H1 (cell line): Measurements from ENCODE around the gene TC2N. TPM values are rescaled to one million over a fixed set of nuclear protein-coding genes. Genes with fewer than 3 reads are reported as not detected.

ENCODE experiments used
- CTCF ChIA-PET: fragments of 300-600 bp; sonication (Branson Sonifier 250); formaldehyde crosslinking; loops from one replicate; lab custom pipeline; 2021; ENCODE audit not compliant: partially characterized antibody; lab: Charles Lee
- POLR2A ChIA-PET: fragments of 300-600 bp; sonication (Branson Sonifier 250); formaldehyde crosslinking; loops from one replicate; lab custom pipeline; 2021; ENCODE audit warnings: inconsistent platforms; ENCODE audit not compliant: partially characterized antibody; lab: Charles Lee
- DNase-seq, 2 experiments: peaks; one replicate each; pipeline versions ENCODE4 v3.0.0 to v3.0.0-alpha.2; 2010 to 2022; ENCODE audit warnings: low spot score in 2 of 2, low read depth in 1 of 2, mixed read lengths in 1 of 2
- FAIRE-seq: peaks from 2 replicates; lab custom pipeline; 2011; peaks lifted over from hg19 to GRCh38; lab: Jason Lieb, UNC
- H2AFZ ChIP-seq: 2 replicates; pipeline ENCODE4 v1.8.1; 2012; ENCODE audit warnings: low read length, inconsistent platforms
- H2AK5ac ChIP-seq: 2 replicates; pipeline ENCODE4 v1.6.1; 2013; ENCODE audit warnings: low read depth, low read length
- H2BK120ac ChIP-seq: replicated peaks from 2 replicates; pipeline ENCODE3; 2013; ENCODE audit warnings: low read depth, low read length, inconsistent platforms
- H2BK12ac ChIP-seq: 2 replicates; pipeline ENCODE4 v1.6.1; 2013; ENCODE audit warnings: low read depth, low read length
- H2BK15ac ChIP-seq: 2 replicates; pipeline ENCODE4 v1.6.1; 2013; ENCODE audit warnings: low read length
- H2BK20ac ChIP-seq: 2 replicates; pipeline ENCODE4 v1.6.1; 2013; ENCODE audit warnings: low read length
- H2BK5ac ChIP-seq: 2 replicates; pipeline ENCODE4 v1.6.1; 2013; ENCODE audit warnings: low read depth, low read length
- H3K14ac ChIP-seq: 2 replicates; pipeline ENCODE4 v1.6.1; 2013; ENCODE audit warnings: inconsistent platforms; ENCODE audit not compliant: insufficient read length
- H3K18ac ChIP-seq: 2 replicates; pipeline ENCODE4 v1.6.1; 2013; ENCODE audit warnings: low read length; ENCODE audit errors: extremely low read depth
- H3K23ac ChIP-seq: 2 replicates; pipeline ENCODE4 v1.6.1; 2013; ENCODE audit warnings: inconsistent platforms; ENCODE audit not compliant: insufficient read length
- H3K23me2 ChIP-seq: 2 replicates; pipeline ENCODE4 v1.6.1; 2013; ENCODE audit warnings: low read depth, low read length
- H3K27ac ChIP-seq: 2 replicates; pipeline ENCODE4 v1.6.1; 2011; ENCODE audit warnings: low read depth, low read length, inconsistent platforms
- H3K27me3 ChIP-seq, 4 experiments: replicated peaks in 1 of 4; 1 replicate in 1 of 4; 2 replicates in 3 of 4; pipeline versions ENCODE4 v1.6.1 to v1.8.1; 2011 to 2013; ENCODE audit warnings: low read length in 3 of 4, mild to moderate bottlenecking in 3 of 4, inconsistent platforms in 2 of 4, mixed read lengths in 2 of 4, moderate library complexity in 1 of 4; ENCODE audit not compliant: control insufficient read depth in 3 of 4, insufficient read depth in 3 of 4; ENCODE audit errors: extremely low read depth in 1 of 4
- H3K36me3 ChIP-seq, 4 experiments: 2 replicates each; pipeline versions ENCODE4 v1.6.1 to v1.8.1; 2011 to 2013; ENCODE audit warnings: mild to moderate bottlenecking in 4 of 4, low read length in 3 of 4, moderate library complexity in 2 of 4, control low read depth in 1 of 4, inconsistent platforms in 1 of 4; ENCODE audit not compliant: insufficient read depth in 4 of 4, control insufficient read depth in 2 of 4
- H3K4ac ChIP-seq: replicated peaks from 2 replicates; pipeline ENCODE3; 2013; ENCODE audit warnings: low read length, low read depth, mixed read lengths, inconsistent platforms; ENCODE audit not compliant: insufficient read length
- H3K4me1 ChIP-seq, 4 experiments: replicated peaks in 1 of 4; 1 replicate in 1 of 4; 2 replicates in 3 of 4; pipeline versions ENCODE4 v1.6.1 to v1.8.1; 2011 to 2013; ENCODE audit warnings: low read length in 3 of 4, inconsistent platforms in 2 of 4, mixed read lengths in 1 of 4; ENCODE audit not compliant: insufficient read depth in 4 of 4, control insufficient read depth in 3 of 4
- H3K4me2 ChIP-seq, 2 experiments: 2 replicates each; pipeline versions ENCODE4 v1.6.1 to v1.8.1; 2011 to 2013; ENCODE audit warnings: low read depth in 2 of 2, low read length in 2 of 2, control low read depth in 1 of 2, inconsistent platforms in 1 of 2, mild to moderate bottlenecking in 1 of 2; ENCODE audit not compliant: insufficient read depth in 1 of 2
- H3K4me3 ChIP-seq, 4 experiments: fragments of 200-600, 300-600 bp in 1 of 4; sonication (generic), shearing (Covaris generic), sonication (Bioruptor Twin) in 1 of 4; 2 replicates each; pipeline versions ENCODE4 v1.5.1 to v1.8.1; 2011 to 2016; ENCODE audit warnings: low read length in 4 of 4, low read depth in 3 of 4, control low read depth in 2 of 4, inconsistent platforms in 2 of 4, mild to moderate bottlenecking in 2 of 4, mixed read lengths in 1 of 4, moderate library complexity in 1 of 4; ENCODE audit not compliant: insufficient read depth in 2 of 4; ENCODE audit errors: extremely low read depth in 1 of 4
- H3K56ac ChIP-seq: replicated peaks from 2 replicates; pipeline ENCODE3; 2013; ENCODE audit warnings: low read depth, mild to moderate bottlenecking, mixed read lengths, low read length, inconsistent platforms; ENCODE audit not compliant: insufficient read length
- H3K79me1 ChIP-seq: 2 replicates; pipeline ENCODE4 v1.6.1; 2013; ENCODE audit warnings: low read depth, low read length, control low read depth
- H3K79me2 ChIP-seq, 2 experiments: 2 replicates each; pipeline versions ENCODE4 v1.6.1 to v1.8.1; 2012 to 2013; ENCODE audit warnings: low read length in 2 of 2, mild to moderate bottlenecking in 2 of 2, inconsistent platforms in 1 of 2; ENCODE audit not compliant: insufficient read depth in 2 of 2, control insufficient read depth in 1 of 2
- H3K9ac ChIP-seq, 4 experiments: replicated peaks in 1 of 4; 1 replicate in 1 of 4; 2 replicates in 3 of 4; pipeline versions ENCODE4 v1.6.1 to v1.8.1; 2011 to 2013; ENCODE audit warnings: low read depth in 3 of 4, low read length in 3 of 4, control low read depth in 2 of 4, mild to moderate bottlenecking in 2 of 4, moderate library complexity in 2 of 4, inconsistent platforms in 1 of 4; ENCODE audit errors: extremely low read depth in 1 of 4
- H3K9me3 ChIP-seq, 2 experiments: 2 replicates each; pipeline versions ENCODE4 v1.6.1 to v1.8.1; 2012 to 2013; ENCODE audit warnings: mild to moderate bottlenecking in 2 of 2, moderate library complexity in 2 of 2, control low read depth in 1 of 2, inconsistent platforms in 1 of 2, low read depth in 1 of 2, low read length in 1 of 2, mixed read lengths in 1 of 2; ENCODE audit not compliant: insufficient read depth in 2 of 2
- H4K20me1 ChIP-seq, 2 experiments: replicated peaks in 1 of 2; 2 replicates each; pipeline versions ENCODE3 to v1.8.1; 2011 to 2013; ENCODE audit warnings: inconsistent platforms in 2 of 2, low read length in 2 of 2, mild to moderate bottlenecking in 1 of 2; ENCODE audit not compliant: insufficient read depth in 2 of 2, control insufficient read depth in 1 of 2
- H4K5ac ChIP-seq: 2 replicates; pipeline ENCODE4 v1.6.1; 2013; ENCODE audit warnings: low read length, low read depth, mixed read lengths, inconsistent platforms; ENCODE audit not compliant: insufficient read length
- H4K8ac ChIP-seq: 2 replicates; pipeline ENCODE4 v1.8.0; 2013; ENCODE audit warnings: mild to moderate bottlenecking, moderate library complexity, low read length, inconsistent platforms; ENCODE audit not compliant: insufficient read depth; ENCODE audit errors: extremely low read depth
- H4K91ac ChIP-seq: replicated peaks from 2 replicates; pipeline ENCODE3; 2013; ENCODE audit warnings: low read length, mixed read lengths, inconsistent platforms; ENCODE audit not compliant: insufficient read length
- CREB1 ChIP-seq: IDR thresholded peaks from 2 replicates; pipeline ENCODE4 v1.6.1; 2012; ENCODE audit warnings: inconsistent platforms
- GABPA ChIP-seq: IDR thresholded peaks from 2 replicates; pipeline ENCODE4 v1.6.1; 2011; ENCODE audit warnings: mild to moderate bottlenecking, low read length, moderate library complexity, borderline replicate concordance; ENCODE audit not compliant: insufficient read depth
- SIN3A ChIP-seq, 2 experiments: IDR thresholded peaks in 1 of 2; conservative IDR thresholded peaks in 1 of 2; 2 replicates each; pipeline ENCODE4 v1.6.1; 2011 to 2012; ENCODE audit warnings: low read length in 2 of 2, improper control_type of control experiment in 1 of 2, low read depth in 1 of 2, mild to moderate bottlenecking in 1 of 2
- polyA plus RNA-seq, 7 experiments: library from polyadenylated mRNA; depleted of rRNA in 3 of 7; stranded (reverse) in 5 of 7; unstranded in 2 of 7; fragments of >200 nt in 5 of 7; fragments of 200-250 nt in 2 of 7; gene quantifications; 1 replicate in 5 of 7; 2 replicates in 1 of 7; 4 replicates in 1 of 7; pipeline versions ENCODE4 v1.2.1 to v1.2.3, GENCODE V29; 2011 to 2013; ENCODE audit warnings: missing spikeins in 2 of 7, mixed read lengths in 2 of 7
- total RNA-seq: library from RNA; stranded (reverse); fragmentation: NEBNext Ultra II Directional; extraction: Animal tissue kit (Norgen Biotek cat#: 25700); gene quantifications from 2 replicates; pipeline ENCODE4 v1.2.1, GENCODE V29; 2021
- TF ChIP-seq, protein P1 (sequence below): IDR thresholded peaks from 2 replicates; pipeline ENCODE4 v1.6.1; 2011; ENCODE audit warnings: low read depth, mild to moderate bottlenecking, low read length; ENCODE audit not compliant: insufficient read depth

The TC2N gene
- total and polyA plus RNA-seq, 2 of the 8 experiments (the other 6 are each of a cell fraction or from before 2014, with no cell fraction given): 9.7 to 36.2 TPM

DNA sequence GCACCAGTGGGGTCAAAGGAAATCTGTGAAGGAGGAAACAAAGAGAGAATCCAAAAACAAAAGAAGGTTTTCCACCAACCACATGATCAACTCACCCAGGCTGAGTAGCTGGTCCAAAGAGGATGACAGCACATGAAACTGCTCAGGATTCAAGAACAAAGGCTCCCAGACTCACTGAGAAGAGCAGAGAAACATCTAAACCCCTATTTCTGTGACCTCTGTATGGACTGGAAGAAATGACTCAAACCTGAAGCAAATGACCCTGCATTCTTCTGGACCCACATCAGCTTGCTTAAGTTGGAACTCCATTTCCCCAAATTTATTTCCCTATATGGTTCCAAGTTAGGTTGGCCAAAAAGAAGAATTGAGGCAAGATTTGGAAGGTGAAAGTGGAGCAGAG, 26.3 kb downstream of the TC2N start:
- H3K79me1 ChIP-seq: no peaks in the 10 kb centered on the region
- no peak overlapping the region for H3K9ac ChIP-seq
- H4K91ac ChIP-seq: no peak overlapping the region
- no peak overlapping the region for H4K8ac ChIP-seq
- H2AFZ ChIP-seq: no peak overlapping the region
- H3K4me2 ChIP-seq: no peak overlapping the region
- CTCF ChIA-PET: interaction anchor here (0.5 to 2.3 kb wide), 4 partner anchors 10 to 129 kb away, joined by 4 to 7 read pairs (median 6); no protein-coding TSS in a partner anchor
- H3K18ac ChIP-seq: no peak overlapping the region
- H2BK12ac ChIP-seq: no peak overlapping the region
- no peak overlapping the region for H2BK5ac ChIP-seq
- no peak overlapping the region for H3K4ac ChIP-seq
- H3K9me3 ChIP-seq: no peaks in the 10 kb centered on the region
- no peak overlapping the region for H3K23ac ChIP-seq
- no peaks in the 10 kb centered on the region; a peak in 1 of 7 replicates for H3K4me1 ChIP-seq
- no peak overlapping the region for H2BK120ac ChIP-seq
- H4K5ac ChIP-seq: no peak overlapping the region
- H3K56ac ChIP-seq: no peak overlapping the region
- H3K14ac ChIP-seq: no peak overlapping the region
- POLR2A ChIA-PET: no interaction called here
- TF ChIP-seq GABPA (no peak), SIN3A (conservative IDR thresholded peaks at IDR 0.05 in 1 of 2, IDR thresholded peaks at IDR 0.05 in 1 of 2; ENCODE audit: low read depth in 1 of 2, low read length in 2 of 2) (no peak), CREB1 (no peak)
- TF ChIP-seq, protein P1, sequence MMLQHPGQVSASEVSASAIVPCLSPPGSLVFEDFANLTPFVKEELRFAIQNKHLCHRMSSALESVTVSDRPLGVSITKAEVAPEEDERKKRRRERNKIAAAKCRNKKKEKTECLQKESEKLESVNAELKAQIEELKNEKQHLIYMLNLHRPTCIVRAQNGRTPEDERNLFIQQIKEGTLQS: no peak
- H2BK20ac ChIP-seq: no peak overlapping the region
- DNase-seq (no peak), FAIRE-seq (no peak)
- no peak overlapping the region for H3K27ac ChIP-seq
- no peak overlapping the region for H2BK15ac ChIP-seq
- no peak overlapping the region for H2AK5ac ChIP-seq
- 0 out of 2 replicates have a peak, but pooled peaks cover 2% of the 10 kb centered on the region for H3K23me2 ChIP-seq
- H3K36me3 ChIP-seq: no peaks in the 10 kb centered on the region
- H3K79me2 ChIP-seq: no peaks in the 10 kb centered on the region
- H3K27me3 ChIP-seq: no peaks in the 10 kb centered on the region
- no peaks in the 10 kb centered on the region for H4K20me1 ChIP-seq
- no peak overlapping the region for H3K4me3 ChIP-seq
